CD4-positive, alpha-beta T cell treated with Interleukin-4 for 4 hours (primary cell): ENCODE data around the gene UNC119B.
A peak's percentile ranks its signal among the peaks of the same experiment; 100 is the strongest.

Experiments
- DNase-seq: peaks from one replicate; pipeline ENCODE4 v3.0.0-alpha.2; 2020

UNC119B gene

DNA sequence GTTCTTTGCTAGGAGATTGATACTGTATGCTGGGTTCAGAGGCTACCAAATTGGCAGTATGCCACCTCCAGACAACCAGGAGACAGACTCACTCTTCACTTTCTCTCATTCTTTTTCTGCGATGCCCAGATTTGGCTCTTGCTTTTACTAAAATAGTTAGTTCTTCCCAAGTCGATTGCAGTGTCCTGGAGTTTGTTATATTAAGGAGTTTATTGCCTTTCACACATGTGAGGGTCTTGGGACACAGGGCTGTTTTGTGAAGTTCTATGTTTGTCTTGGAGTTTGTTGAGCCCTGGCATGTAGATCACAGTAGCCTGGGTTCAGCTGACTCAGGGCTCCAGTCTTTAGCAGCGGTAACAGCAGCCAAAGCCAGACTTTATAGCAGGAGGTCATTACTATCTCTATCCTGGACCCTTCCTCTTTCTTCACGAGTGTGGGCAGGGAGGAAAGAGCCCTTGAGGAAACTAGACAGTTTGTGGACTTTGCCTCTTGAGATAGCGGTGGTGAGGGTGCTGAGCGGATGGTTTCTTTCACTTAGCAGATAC is 21.7 kb upstream of the UNC119B start:
- DNase-seq, result no peak

- DNase-seq, result no peak
Observed at GRCh38 chr12:120689397-120690082, 20.7 kb upstream of the UNC119B start.

DNA sequence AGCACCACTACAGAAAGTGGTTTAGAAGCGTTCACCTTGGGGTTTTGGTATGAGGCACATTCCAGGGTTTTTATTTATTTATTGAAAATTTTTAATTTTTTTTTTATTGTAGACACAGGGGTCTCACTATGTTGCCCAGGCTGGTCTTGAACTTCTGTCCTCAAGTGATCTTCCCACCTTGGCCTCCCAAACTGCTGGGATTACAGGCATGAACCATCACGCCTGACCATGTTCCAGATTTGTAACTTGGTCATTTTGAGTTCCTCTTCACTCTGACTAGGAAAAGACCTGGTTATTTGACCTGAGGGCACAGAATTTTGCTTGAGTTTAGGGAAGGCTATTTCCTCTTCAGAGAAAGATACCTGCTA is 20.2 kb upstream of the UNC119B start:
- no peak for DNase-seq

DNA sequence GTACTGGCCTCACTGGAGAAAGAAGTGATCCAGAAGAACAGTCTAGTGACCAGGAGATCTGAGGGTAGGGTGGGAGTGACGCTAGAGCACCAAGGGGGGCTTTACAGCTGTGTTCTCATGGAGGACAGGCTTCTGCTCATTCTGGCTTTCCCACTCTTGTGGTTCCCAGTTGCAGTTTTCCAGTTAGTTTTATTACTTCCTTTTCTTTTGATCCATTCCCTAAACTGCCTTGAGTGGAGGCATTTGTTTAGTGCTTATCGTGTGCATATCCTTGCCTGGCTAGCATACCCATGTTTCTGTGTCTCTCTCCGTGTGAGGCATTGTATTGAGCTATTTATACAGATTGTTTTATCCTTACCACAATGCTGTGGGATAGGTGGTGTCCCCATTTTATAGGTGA is 19.3 kb upstream of the UNC119B start:
- no peak for DNase-seq

DNA sequence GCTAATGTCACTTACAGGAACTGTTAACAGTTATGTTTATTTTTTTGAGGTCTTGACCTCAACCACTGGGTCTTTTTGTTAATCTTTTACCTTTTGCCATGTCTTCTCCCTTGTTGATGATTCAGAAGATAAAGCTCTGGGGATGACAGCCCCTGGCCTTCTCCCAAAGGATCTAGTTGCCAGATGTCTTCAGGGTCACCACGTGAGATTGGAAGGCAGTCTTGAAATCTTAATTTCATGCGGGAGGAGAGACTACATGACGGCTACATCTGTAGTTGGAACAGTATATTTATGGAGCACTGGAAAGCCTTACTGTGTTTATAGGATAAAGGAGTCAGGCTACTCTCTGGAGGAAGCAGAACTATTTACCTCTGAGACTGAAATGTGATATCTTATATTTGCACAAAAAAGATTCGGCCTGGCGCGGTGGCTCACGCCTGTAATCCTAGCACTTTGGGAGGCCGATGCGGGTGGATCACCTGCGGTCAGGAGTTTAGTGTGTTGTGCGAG is 17.7 kb upstream of the UNC119B start:
- DNase-seq, result no peak

DNA sequence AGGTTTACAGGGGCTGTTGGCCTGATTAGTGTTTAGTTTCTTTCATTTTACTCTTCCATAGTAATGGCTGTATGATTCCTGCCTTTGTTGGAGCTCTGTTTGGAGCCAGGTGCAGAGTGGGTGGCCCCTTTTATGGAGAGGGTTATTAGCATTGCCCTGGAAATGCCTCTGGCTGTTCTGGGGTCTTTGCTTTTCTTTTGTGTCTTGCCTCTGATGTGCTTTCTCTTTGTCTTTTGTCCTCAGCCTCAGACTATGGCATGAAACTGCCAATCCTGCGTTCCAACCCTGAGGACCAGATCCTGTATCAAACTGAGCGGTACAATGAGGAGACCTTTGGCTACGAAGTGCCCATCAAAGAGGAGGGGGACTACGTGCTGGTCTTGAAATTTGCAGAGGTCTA is 16.4 kb upstream of the UNC119B start:
- no peak for DNase-seq

DNA sequence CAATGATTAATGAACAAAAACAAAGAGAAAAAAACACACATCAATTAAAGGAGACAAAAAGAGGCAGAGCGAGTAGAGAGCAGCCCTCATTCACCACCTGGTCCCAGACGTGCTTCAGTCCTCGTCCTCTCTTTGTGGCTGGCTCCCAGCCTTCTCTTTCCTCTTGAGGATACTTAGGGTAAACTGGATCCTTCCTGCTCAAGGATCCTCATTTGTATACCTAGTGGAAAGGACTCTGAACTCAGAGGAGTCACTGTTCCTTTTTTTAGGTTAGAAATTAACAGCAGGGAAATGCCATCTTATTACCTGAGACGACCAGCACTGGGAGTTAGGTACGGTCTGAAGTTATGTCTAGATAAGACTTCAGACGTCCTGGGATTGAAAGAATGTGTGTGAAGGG is 13.6 kb upstream of the UNC119B start:
- DNase-seq, result no peak

DNA sequence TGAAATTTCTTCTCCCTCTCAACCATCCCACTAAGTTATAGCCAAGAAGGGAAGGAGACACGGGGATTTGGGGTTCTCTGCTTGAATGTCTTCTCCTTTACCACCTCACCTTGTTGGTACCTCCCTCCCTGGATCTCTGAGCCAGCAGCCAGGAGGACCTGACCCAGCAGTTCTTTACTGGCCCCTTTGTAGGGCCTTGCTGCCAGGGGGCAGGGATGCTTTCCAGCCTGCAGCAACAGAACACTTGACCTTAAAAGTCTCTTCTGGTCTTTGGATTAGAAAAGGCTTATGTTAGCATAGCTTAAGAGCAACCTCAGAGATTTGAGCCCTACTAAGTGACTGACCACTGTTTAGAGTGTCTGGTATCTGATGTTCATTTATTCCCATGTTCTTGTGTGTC is 12.9 kb upstream of the UNC119B start:
- DNase-seq, result no peak

DNA sequence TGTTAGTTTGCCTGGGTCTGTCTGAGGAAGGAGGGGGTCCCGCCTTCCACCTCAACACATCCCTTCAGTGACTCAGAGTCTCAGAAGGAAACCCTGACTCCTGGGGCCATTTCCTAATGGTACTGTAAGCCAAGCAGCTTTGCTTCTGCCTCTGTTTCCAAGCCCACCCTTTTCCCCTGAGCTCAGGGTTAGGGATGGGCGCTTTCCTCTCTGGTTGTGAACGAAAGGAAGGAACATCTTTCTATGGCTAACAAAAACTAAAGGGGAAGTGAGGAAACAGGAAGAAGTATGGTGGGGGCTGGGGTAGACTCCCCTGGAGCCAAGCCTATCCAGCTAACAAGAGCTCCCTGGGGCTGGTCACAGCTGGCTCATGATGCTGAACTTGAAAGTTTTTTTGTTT is 11.6 kb upstream of the UNC119B start:
- DNase-seq, result no peak

- no peak for DNase-seq
Observed at GRCh38 chr12:120699553-120699952, 10.7 kb upstream of the UNC119B start.

DNA sequence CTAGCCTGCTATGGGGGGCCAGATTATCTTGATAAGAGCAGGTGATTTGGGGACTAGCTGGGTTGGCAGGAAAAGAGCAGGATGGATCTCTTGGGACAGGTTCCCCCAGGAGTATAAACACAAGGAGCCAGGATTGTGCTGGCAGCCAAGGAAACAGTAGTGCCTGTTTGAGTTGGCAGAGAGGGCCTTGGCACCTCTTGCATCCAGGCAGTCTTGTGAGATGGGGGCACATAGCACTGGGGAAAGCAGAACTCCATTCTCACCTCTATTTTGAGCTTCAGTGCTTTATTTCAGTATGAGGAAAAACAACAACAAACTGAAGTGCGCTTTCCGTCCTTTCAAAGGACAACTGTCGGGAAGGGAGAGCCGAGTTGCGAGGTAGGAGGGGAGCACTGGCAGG is 9.4 kb upstream of the UNC119B start:
- DNase-seq, result no peak

DNA sequence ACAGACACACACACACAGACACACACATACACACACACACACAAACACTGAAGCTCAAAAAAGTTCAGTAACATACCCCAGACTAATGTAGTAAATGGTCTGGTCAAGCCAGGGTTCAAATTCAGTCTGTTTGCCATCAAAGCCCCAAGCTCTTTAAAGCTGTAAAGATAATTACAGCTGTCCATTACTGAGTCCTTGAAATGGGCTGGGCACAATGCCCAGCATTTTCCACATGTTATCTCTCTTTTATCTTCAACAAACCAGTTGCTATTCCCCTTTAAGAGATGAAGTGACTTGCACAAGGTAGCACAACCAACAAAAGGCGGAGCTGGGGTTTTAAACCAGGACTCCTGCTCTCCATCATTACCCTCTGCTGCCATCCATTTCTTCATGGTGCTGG is 7.6 kb upstream of the UNC119B start:
- DNase-seq, result no peak

- DNase-seq, result no peak
Observed at GRCh38 chr12:120703311-120703942, 6.8 kb upstream of the UNC119B start.

DNA sequence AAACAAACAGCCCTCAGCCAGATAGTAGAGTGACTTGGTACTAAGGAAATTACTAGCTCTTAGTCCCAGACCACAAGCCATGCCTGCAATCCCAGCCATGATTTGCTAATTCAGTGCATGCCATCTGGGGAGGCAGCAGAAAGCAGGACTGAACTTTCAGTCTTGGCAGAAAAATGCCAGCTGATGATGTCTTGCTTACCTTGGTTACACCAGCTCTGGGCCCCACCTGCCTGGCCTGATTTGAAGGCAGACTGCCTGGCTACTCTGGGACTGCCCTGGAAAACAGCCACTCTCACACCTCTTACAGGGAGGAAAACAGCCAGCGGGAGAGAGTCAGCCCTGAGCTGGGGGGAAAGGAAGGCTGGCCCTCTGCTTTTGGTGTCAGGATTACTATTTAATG is 4.6 kb upstream of the UNC119B start:
- no peak for DNase-seq

DNA sequence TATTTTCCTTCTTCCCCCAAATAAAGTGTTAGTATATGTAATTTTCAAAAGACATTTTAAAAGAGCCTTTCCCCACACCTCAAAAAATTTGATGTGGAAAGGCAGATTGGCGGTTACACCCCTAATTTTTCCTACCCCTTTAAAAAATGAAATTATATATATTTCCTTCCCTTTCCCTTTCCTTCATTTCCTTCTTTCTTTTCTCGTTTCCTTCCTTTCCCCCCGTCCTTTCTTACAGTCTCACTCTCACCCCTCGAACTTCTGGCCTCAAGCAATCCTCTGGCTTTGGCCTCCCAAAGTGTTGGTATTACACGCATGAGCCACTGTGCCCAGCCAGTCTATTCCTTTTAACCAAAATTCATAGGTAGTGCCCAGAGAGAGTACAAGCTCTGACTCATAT is 4.2 kb upstream of the UNC119B start:
- DNase-seq, result no peak

GRCh38 chr12:120708651-120709050 is 1.6 kb upstream of the UNC119B start:
- no peak for DNase-seq

DNA sequence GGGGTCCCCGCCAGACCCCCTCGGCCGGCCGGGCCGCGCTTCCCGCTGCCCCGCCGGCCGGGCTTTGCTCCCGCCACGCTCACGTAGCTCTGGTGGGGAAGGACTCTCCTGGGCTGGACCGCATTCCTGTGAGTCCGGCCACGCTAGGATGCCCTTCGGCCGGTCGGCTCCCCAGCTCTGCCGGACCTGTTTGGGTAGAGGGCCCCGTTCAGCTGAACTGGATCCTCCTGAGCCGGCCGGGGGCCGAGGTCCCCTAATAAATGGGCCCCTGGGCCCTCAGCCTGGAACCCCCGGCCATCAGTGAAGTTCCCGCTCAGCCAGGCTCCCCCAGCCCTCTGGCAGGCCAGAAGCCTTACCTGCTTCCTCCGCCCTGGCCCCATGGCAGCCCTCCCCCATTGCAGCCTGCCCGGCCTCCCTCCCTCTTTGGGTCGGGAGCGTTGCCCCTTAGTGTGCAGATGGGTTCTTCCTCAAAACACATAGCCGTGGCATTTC is 593 bp downstream of the UNC119B start:
- peak; percentile 22 for DNase-seq

- no peak for DNase-seq
Observed at GRCh38 chr12:120711411-120711810, 1.2 kb downstream of the UNC119B start.

- DNase-seq, result no peak
Observed at GRCh38 chr12:120712610-120713009, 2.4 kb downstream of the UNC119B start.

- DNase-seq, result peak; percentile 84
Observed at GRCh38 chr12:120713861-120714482, 3.7 kb downstream of the UNC119B start.

DNA sequence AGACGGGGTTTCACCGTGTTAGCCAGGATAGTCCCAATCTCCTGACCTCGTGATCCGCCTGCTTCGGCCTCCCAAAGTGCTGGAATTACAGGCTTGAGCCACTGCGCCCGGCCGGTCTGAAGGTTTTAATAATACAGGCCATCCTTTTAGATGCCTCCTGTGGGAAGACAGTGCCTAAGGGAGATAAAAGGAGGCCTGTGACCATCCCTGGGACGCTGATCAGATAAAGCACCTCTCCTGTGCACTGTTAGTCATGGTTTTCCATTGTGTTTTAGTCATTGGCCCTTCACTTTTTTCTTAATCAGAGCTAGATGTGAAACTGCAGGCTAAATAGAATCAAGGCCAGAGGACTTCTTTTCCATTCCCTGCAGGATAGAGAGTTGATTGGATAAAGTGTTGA is 7.8 kb downstream of the UNC119B start:
- no peak for DNase-seq

DNA sequence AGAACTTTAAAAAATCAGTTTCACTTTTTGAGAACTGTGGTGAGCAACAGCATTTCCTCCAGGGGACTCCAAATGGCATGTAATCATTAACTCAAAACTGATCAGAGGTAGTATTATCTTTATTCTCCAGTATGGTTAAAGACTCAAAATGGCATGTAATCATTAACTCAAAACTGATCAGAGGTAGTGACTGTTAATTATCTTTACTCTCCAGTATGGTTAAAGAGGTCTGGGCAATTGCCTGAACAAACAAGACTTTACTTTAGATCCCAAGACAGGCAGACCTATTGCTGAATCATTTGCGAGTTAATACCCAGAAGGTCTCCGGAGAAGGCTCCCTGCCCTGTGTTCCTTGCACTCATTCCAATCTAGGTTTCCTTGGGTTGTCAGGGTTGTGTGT is 8.8 kb downstream of the UNC119B start:
- no peak for DNase-seq

DNA sequence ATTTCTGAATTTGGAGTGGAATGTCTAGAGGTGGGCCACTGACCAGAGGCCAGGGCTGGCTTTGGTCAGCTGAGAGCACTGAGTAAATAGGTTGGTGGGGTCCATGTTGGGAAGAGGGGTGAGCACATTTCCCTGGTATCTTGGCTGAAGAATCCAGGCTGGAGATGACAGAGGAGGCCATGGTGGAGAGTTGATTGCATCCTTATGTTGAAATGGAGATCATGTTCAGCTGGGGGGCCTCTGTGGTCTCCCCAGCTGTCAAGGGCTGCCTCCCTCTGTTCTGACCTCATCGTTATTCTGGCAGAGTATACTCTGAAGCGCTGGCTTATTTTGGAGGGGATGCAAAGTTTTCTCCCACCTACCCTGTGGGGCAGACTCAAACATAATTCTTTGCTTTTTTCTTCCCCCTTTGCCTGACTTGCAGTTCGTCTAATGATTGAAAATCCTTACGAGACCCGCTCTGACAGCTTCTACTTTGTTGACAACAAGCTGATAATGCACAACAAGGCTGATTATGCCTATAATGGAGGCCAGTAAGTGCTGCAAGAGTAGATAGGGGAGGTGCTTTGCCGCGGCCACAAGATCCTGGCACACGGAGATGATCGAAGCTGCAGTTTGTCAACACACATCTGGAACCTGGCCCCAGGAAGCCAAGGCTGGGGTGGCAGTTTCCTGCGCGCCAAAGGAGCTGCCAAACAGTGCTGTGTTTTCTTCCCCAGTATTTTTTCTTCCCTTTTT is 9.4 kb downstream of the UNC119B start:
- no peak for DNase-seq
